Left colon (tissue), 2 donors: ENCODE measurements around the gene DACT2. TPM values are rescaled to one million over a fixed set of nuclear protein-coding genes. Genes with fewer than 3 reads are reported as not detected.

Experiments
- ATAC-seq: fragments of 200-7000 bp; cut with Tn5 transposase; one replicate; pipeline ENCODE4 v1.9.1; 2020; ENCODE audit warnings: mild to moderate bottlenecking, moderate library complexity
- DNase-seq, 2 donors: peaks; one replicate each; pipeline ENCODE4 v3.0.0-alpha.2; 2020
- intact Hi-C, 2 donors: fragments of 100-400 bp; cut with DNase I in 1 of 2; cut with micrococcal nuclease in 1 of 2; formaldehyde crosslinking; loops; one replicate each; pipeline versions ENCODE4 v1.11.2 to v1.14.0; 2022; cut with DNase I, micrococcal nuclease
- total RNA-seq, 2 donors: library from RNA; stranded (reverse); fragmentation: NEBNext Ultra II Directional; extraction: Animal tissue kit (Norgen Biotek cat#: 25700); gene quantifications; one replicate each; pipeline ENCODE4 v1.2.1, GENCODE V29; 2021
- donor health status: DM: no; HTN: no; CAD: no.
- donor health status: DM: yes; HTN: yes; CAD: no.

The DACT2 gene
- total RNA-seq, 2 donors from 2014 or later, result 1.9 to 2.5 TPM

GRCh38 chr6:168258795-168259194 is 60.8 kb downstream of the DACT2 start:
- no peak for ATAC-seq
- intact Hi-C loops, result no loop called here
- no peak for DNase-seq

- intact Hi-C loops, result no loop called here
- DNase-seq, result no peak
- ATAC-seq, result no peak
These were observed 62.6 kb downstream of the DACT2 start for GRCh38 chr6:168256940-168257339.

Other genes with a start within 250 kb of the DACT2 start
- gene FRMD1, start 240.6 kb downstream of the DACT2 start, total RNA-seq, result 10 to 100 TPM; 22.8 to 35.5 TPM
- 10 to 100 TPM; 14.4 to 18.9 TPM for gene SMOC2, start 121.4 kb upstream of the DACT2 start, total RNA-seq